ENCODE results near the gene CDK18.

CDK18 gene

DNA sequence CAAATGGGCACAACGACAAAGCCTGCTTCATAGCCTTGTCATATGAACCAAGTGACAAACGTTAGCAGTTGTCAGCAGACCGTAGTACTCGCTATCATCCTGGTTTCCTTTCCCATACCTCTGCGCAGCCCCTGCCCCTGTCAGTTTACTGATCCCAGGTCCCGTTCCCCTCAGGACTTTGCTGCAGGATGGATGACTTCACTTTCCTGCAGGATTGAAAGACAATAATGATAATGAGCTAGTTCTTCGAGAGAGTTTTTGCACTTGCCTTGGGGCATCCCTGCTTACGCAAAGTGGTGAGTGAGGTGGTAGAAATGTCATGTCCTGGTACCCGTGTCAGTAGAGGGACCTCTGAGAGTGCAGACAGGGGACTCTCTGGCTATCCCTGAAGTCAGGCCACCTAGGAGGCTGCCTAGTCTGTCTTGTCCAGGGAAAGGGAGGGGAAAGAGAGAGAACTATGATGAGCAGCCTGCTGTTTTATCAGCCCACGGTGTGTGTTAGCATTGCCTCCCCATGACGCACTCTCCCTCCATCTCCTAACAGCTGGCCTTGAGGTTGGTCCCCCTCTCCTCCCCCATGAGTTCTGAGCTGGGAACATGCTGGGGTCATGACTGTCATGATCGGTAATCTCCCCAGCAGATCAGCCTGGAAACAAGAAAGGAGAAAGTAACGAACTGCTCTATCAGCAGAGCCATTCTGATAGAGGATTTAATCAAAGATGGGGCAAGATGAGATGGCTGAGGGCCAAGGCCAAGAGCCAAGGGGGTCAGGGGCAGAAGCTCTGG is 73.6 kb downstream of the CDK18 start:
- no peak overlapping the region for H2AFZ ChIP-seq (ENCODE audit: low read depth)
- H4K20me1 ChIP-seq (ENCODE audit: insufficient read depth): no peaks in the 10 kb centered on the region
- peaks cover 19% of the 10 kb centered on the region; the same call in 1 of the 2 replicates for H3K27me3 ChIP-seq (ENCODE audit: insufficient read depth, low read depth)
- no peak overlapping the region for H3K4me3 ChIP-seq (IDR thresholded peaks at IDR 0.05; ENCODE audit: insufficient read depth, low read depth, low read length)
- H3K79me2 ChIP-seq (ENCODE audit: insufficient read depth, low read depth): no peaks in the 10 kb centered on the region
- TF ChIP-seq, protein P1, sequence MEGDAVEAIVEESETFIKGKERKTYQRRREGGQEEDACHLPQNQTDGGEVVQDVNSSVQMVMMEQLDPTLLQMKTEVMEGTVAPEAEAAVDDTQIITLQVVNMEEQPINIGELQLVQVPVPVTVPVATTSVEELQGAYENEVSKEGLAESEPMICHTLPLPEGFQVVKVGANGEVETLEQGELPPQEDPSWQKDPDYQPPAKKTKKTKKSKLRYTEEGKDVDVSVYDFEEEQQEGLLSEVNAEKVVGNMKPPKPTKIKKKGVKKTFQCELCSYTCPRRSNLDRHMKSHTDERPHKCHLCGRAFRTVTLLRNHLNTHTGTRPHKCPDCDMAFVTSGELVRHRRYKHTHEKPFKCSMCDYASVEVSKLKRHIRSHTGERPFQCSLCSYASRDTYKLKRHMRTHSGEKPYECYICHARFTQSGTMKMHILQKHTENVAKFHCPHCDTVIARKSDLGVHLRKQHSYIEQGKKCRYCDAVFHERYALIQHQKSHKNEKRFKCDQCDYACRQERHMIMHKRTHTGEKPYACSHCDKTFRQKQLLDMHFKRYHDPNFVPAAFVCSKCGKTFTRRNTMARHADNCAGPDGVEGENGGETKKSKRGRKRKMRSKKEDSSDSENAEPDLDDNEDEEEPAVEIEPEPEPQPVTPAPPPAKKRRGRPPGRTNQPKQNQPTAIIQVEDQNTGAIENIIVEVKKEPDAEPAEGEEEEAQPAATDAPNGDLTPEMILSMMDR (conservative IDR thresholded peaks at IDR 0.05; ENCODE audit: low read depth, low read length): no peak
- H3K27ac ChIP-seq: no peak overlapping the region
- no peak overlapping the region for H3K9ac ChIP-seq
- H3K4me2 ChIP-seq: no peak overlapping the region
- no peaks in the 10 kb centered on the region for H3K36me3 ChIP-seq (ENCODE audit: insufficient read depth)
- no peaks in the 10 kb centered on the region for H3K4me1 ChIP-seq (ENCODE audit: low read depth, poor library complexity, severe bottlenecking)

- Histone ChIP-seq H3K36me3 (ENCODE audit: insufficient read depth) (no peaks in the 10 kb centered on the region), H3K4me1 (ENCODE audit: low read depth, poor library complexity, severe bottlenecking) (no peaks in the 10 kb centered on the region), H3K27ac (no peak overlapping the region), H3K27me3 (ENCODE audit: insufficient read depth, low read depth) (peaks cover 19% of the 10 kb centered on the region; the same call in 1 of the 2 replicates), H3K4me3 (IDR thresholded peaks at IDR 0.05; ENCODE audit: insufficient read depth, low read depth, low read length) (no peak overlapping the region), H2AFZ (ENCODE audit: low read depth) (no peak overlapping the region), H3K9ac (no peak overlapping the region), H3K79me2 (ENCODE audit: insufficient read depth, low read depth) (no peaks in the 10 kb centered on the region), H4K20me1 (ENCODE audit: insufficient read depth) (no peaks in the 10 kb centered on the region), H3K4me2 (no peak overlapping the region)
- TF ChIP-seq, protein P1 (conservative IDR thresholded peaks at IDR 0.05; ENCODE audit: low read depth, low read length): no peak
Observed at GRCh38 chr1:205578780-205579571, 74.5 kb downstream of the CDK18 start.

DNA sequence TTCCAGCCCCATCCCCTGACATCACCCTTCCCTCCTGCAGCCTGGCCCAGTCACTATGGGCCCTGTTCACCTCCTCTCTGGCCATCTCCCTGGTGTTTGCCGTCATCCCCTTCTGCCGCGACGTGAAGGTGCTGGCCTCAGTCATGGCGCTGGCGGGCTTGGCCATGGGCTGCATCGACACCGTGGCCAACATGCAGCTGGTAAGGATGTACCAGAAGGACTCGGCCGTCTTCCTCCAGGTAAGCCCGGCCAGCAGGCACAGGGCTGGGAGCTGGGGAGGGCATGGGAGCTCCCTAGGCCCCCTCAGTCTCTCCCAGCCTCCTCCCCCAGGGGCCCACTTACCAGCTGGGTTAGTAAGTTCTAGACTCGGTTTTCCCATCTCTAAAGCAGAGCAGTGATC is 75.2 kb downstream of the CDK18 start:
- Histone ChIP-seq H3K9ac (no peak overlapping the region), H3K4me1 (ENCODE audit: low read depth, poor library complexity, severe bottlenecking) (no peaks in the 10 kb centered on the region), H3K36me3 (ENCODE audit: insufficient read depth) (no peaks in the 10 kb centered on the region), H3K4me3 (IDR thresholded peaks at IDR 0.05; ENCODE audit: insufficient read depth, low read depth, low read length) (no peak overlapping the region), H3K27ac (no peak overlapping the region), H3K4me2 (no peak overlapping the region), H3K79me2 (ENCODE audit: insufficient read depth, low read depth) (no peaks in the 10 kb centered on the region), H4K20me1 (ENCODE audit: insufficient read depth) (no peaks in the 10 kb centered on the region), H2AFZ (ENCODE audit: low read depth) (no peak overlapping the region), H3K27me3 (ENCODE audit: insufficient read depth, low read depth) (peaks cover 19% of the 10 kb centered on the region; the same call in 1 of the 2 replicates)
- TF ChIP-seq, protein P1 (conservative IDR thresholded peaks at IDR 0.05; ENCODE audit: low read depth, low read length): no peak

GRCh38 chr1:205580140-205580922 is 75.9 kb downstream of the CDK18 start:
- Histone ChIP-seq H3K27me3 (ENCODE audit: insufficient read depth, low read depth) (peaks cover 19% of the 10 kb centered on the region; the same call in 1 of the 2 replicates), H3K4me3 (IDR thresholded peaks at IDR 0.05; ENCODE audit: insufficient read depth, low read depth, low read length) (no peak overlapping the region), H3K9ac (no peak overlapping the region), H3K79me2 (ENCODE audit: insufficient read depth, low read depth) (no peaks in the 10 kb centered on the region), H3K36me3 (ENCODE audit: insufficient read depth) (no peaks in the 10 kb centered on the region), H3K4me1 (ENCODE audit: low read depth, poor library complexity, severe bottlenecking) (no peaks in the 10 kb centered on the region), H3K27ac (no peak overlapping the region), H3K4me2 (no peak overlapping the region), H4K20me1 (ENCODE audit: insufficient read depth) (no peaks in the 10 kb centered on the region), H2AFZ (ENCODE audit: low read depth) (no peak overlapping the region)
- TF ChIP-seq, protein P1 (conservative IDR thresholded peaks at IDR 0.05; ENCODE audit: low read depth, low read length): no peak
